K562 (cell line): Measurements from ENCODE around the gene VWA7. TPM values are rescaled to one million over a fixed set of nuclear protein-coding genes. Genes with fewer than 3 reads are reported as not detected.
A peak's percentile ranks its signal among the peaks of the same experiment; 100 is the strongest.

Source experiments
- CBFB ChIP-seq: sonication (generic); formaldehyde crosslinking; IDR thresholded peaks from 2 replicates; pipeline ENCODE4 v1.4.0; 2020; ENCODE audit warnings: mild to moderate bottlenecking, missing genetic modification reagents
- CCNT2 ChIP-seq: IDR thresholded peaks from 2 replicates; pipeline ENCODE4 v1.6.1; 2011; ENCODE audit warnings: borderline replicate concordance, low read depth, mild to moderate bottlenecking, moderate library complexity, mixed read lengths, low read length; ENCODE audit not compliant: insufficient read length; ENCODE audit errors: extremely low read depth
- CEBPG ChIP-seq, 3 experiments: fragments of 200-800 bp in 1 of 3; sonication (Bioruptor generic) in 1 of 3; sonication (generic) in 1 of 3; formaldehyde crosslinking in 1 of 3; IDR thresholded peaks in 2 of 3; conservative IDR thresholded peaks in 1 of 3; 2 replicates each; pipeline versions ENCODE4 v1.6.1 to v1.8.0; 2016 to 2022; ENCODE audit warnings: missing compliant biosample characterization in 2 of 3, missing genetic modification characterization in 2 of 3, mild to moderate bottlenecking in 1 of 3, missing genetic modification reagents in 1 of 3
- ERF ChIP-seq: fragments of 450-650 bp; formaldehyde crosslinking; IDR thresholded peaks from 2 replicates; pipeline ENCODE4 v1.4.0; 2020; ENCODE audit warnings: mild to moderate bottlenecking, mixed read lengths
- FOXA3 ChIP-seq, 2 experiments: fragments of 450-650 bp in 1 of 2; sonication (generic) in 1 of 2; formaldehyde crosslinking; IDR thresholded peaks in 1 of 2; conservative IDR thresholded peaks in 1 of 2; 2 replicates each; pipeline versions ENCODE4 v1.4.0 to v1.8.0; 2020 to 2022; ENCODE audit warnings: mild to moderate bottlenecking in 2 of 2, missing genetic modification reagents in 1 of 2
- HNRNPH1 ChIP-seq: fragments of 200-400 bp; formaldehyde crosslinking; optimal IDR thresholded peaks from 2 replicates; pipeline ENCODE3; 2017; ENCODE audit warnings: low read depth, mild to moderate bottlenecking, low read length, moderate library complexity
- HNRNPLL ChIP-seq: fragments of 200-400 bp; formaldehyde crosslinking; IDR thresholded peaks from 2 replicates; pipeline ENCODE4 v1.6.1; 2017; ENCODE audit warnings: low read length, low read depth, mild to moderate bottlenecking; ENCODE audit not compliant: poor library complexity, severe bottlenecking
- KLF10 ChIP-seq: fragments of 250-450 bp; sonication (Bioruptor Pico); IDR thresholded peaks from 2 replicates; pipeline ENCODE4 v1.6.1; 2021; ENCODE audit warnings: matching md5 sums
- MXI1 ChIP-seq: IDR thresholded peaks from 2 replicates; pipeline ENCODE4 v1.6.1; 2011; ENCODE audit warnings: low read depth, mild to moderate bottlenecking, improper control_type of control experiment, low read length
- RFX7 ChIP-seq: fragments of 250-450 bp; sonication (Bioruptor Pico); IDR thresholded peaks from 2 replicates; pipeline ENCODE4 v1.5.1; 2021; ENCODE audit warnings: mild to moderate bottlenecking
- SMAD4 ChIP-seq: fragments of 250-450 bp; sonication (Bioruptor Pico); conservative IDR thresholded peaks from 2 replicates; pipeline ENCODE4 v1.8.0; 2021; ENCODE audit warnings: inconsistent platforms, mild to moderate bottlenecking, moderate library complexity
- SP2 ChIP-seq: IDR thresholded peaks from 2 replicates; pipeline ENCODE4 v1.6.1; 2011; ENCODE audit warnings: mild to moderate bottlenecking, low read depth, low read length, moderate library complexity; ENCODE audit not compliant: poor library complexity, severe bottlenecking; ENCODE audit errors: extremely low read depth
- TCF7L2 ChIP-seq: fragments of 150-350 bp; IDR thresholded peaks from 2 replicates; pipeline ENCODE4 v1.6.1; 2016; ENCODE audit warnings: low read depth, mild to moderate bottlenecking, low read length, moderate library complexity
- TEAD1 ChIP-seq, 2 experiments: fragments of 450-650 bp in 1 of 2; sonication (generic) in 1 of 2; formaldehyde crosslinking; IDR thresholded peaks; 2 replicates each; pipeline versions ENCODE4 v1.4.0 to v1.8.0; 2020 to 2022; ENCODE audit warnings: mild to moderate bottlenecking in 2 of 2, missing genetic modification reagents in 1 of 2
- ZNF3 ChIP-seq: fragments of 250-450 bp; sonication (Bioruptor Pico); IDR thresholded peaks from 2 replicates; pipeline ENCODE4 v1.5.0; 2021; ENCODE audit warnings: mild to moderate bottlenecking, moderate library complexity
- polyA plus RNA-seq, 8 experiments: library from polyadenylated mRNA; depleted of rRNA in 4 of 8; stranded (reverse) in 5 of 8; unstranded in 3 of 8; fragments of >200 nt; fragmentation: Nextera tagmentation in 2 of 8; fragmentation: Illumina TruSeq in 1 of 8; extraction: Ambion mirVana in 2 of 8; extraction: Trizol in 1 of 8; gene quantifications; 2 replicates each; pipeline versions ENCODE4 v1.2.1 to v1.2.3, GENCODE V29; 2011 to 2014; ENCODE audit warnings: inconsistent platforms in 1 of 8, missing spikeins in 1 of 8
- total RNA-seq, 7 experiments: library from RNA; depleted of rRNA in 6 of 7; stranded (reverse); fragments of >200 nt in 6 of 7; fragmentation: Illumina TruSeq in 2 of 7; extraction: Trizol in 2 of 7; gene quantifications; 2 replicates each; pipeline versions ENCODE4 v1.2.1 to v1.2.3, GENCODE V29; 2011 to 2021; ENCODE audit warnings: low replicate concordance in 1 of 7
- TF ChIP-seq, protein P1 (sequence below): sonication (generic); formaldehyde crosslinking; IDR thresholded peaks from 2 replicates; pipeline ENCODE4 v1.8.1; 2023; ENCODE audit warnings: mild to moderate bottlenecking, missing genetic modification reagents
- TF ChIP-seq, protein P2 (sequence below): fragments of 250-450 bp; sonication (Bioruptor Pico); IDR thresholded peaks from 2 replicates; pipeline ENCODE4 v1.5.0; 2021
- TF ChIP-seq, protein P3 (sequence below), 2 experiments: fragments of 150-350 bp in 1 of 2; IDR thresholded peaks; 2 replicates each; pipeline ENCODE4 v1.6.1; 2012 to 2016; ENCODE audit warnings: low read depth in 2 of 2, low read length in 2 of 2, mild to moderate bottlenecking in 1 of 2, moderate library complexity in 1 of 2

VWA7 gene
- total and polyA plus RNA-seq, 9 of the 15 experiments (the other 6 are each of a cell fraction or from before 2014, with no cell fraction given): 0.18 to 2.9 (median 0.95) TPM

DNA sequence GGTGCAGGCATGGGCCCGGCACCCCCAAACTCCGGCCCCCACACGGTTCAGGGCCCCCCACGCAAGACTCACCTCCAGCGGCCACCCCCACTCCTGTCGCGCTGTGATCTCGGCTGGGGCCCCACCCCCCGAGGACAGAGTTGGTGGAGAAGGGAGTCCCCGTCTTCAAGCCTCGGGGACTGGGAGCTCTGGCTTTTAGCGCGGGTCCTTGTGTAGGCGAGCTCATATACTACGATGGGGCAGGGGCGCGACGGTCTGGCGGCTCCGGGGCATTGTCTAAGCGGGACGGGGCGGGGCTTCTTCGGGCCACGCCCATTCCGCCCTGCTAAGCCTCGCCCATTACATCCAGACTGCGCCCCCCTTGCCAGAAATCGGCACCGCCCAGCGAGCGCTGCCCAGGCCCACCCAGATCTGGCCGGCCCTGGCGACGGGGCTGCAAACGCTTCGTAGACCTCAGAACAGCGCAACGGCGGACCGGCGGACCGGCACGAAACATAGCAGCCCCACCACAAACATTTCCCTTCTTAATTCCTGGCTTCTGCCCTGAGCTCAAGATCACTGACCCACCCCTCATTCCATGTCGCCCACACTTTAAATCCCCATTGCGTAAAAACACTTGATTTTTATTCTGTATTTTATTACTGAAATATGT is 47.0 kb downstream of the VWA7 start (continued):
- TF ChIP-seq, protein P1, sequence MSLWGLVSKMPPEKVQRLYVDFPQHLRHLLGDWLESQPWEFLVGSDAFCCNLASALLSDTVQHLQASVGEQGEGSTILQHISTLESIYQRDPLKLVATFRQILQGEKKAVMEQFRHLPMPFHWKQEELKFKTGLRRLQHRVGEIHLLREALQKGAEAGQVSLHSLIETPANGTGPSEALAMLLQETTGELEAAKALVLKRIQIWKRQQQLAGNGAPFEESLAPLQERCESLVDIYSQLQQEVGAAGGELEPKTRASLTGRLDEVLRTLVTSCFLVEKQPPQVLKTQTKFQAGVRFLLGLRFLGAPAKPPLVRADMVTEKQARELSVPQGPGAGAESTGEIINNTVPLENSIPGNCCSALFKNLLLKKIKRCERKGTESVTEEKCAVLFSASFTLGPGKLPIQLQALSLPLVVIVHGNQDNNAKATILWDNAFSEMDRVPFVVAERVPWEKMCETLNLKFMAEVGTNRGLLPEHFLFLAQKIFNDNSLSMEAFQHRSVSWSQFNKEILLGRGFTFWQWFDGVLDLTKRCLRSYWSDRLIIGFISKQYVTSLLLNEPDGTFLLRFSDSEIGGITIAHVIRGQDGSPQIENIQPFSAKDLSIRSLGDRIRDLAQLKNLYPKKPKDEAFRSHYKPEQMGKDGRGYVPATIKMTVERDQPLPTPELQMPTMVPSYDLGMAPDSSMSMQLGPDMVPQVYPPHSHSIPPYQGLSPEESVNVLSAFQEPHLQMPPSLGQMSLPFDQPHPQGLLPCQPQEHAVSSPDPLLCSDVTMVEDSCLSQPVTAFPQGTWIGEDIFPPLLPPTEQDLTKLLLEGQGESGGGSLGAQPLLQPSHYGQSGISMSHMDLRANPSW: peak; percentile 63
- no peak for TF ChIP-seq CBFB (CRISPR knock-in tag)
- peak; percentile 29 for TF ChIP-seq HNRNPLL
- peak; percentile 90 for TF ChIP-seq RFX7 (CRISPR knock-in tag)
- TF ChIP-seq CCNT2: no peak
- TF ChIP-seq, protein P2, sequence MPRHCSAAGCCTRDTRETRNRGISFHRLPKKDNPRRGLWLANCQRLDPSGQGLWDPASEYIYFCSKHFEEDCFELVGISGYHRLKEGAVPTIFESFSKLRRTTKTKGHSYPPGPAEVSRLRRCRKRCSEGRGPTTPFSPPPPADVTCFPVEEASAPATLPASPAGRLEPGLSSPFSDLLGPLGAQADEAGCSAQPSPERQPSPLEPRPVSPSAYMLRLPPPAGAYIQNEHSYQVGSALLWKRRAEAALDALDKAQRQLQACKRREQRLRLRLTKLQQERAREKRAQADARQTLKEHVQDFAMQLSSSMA (CRISPR knock-in tag): peak; percentile 97
- peak in 1 of 2 experiments; percentile 75; a peak in 2 of 4 replicates for TF ChIP-seq FOXA3 (CRISPR knock-in tag; conservative IDR thresholded peaks at IDR 0.05 in 1 of 2, IDR thresholded peaks at IDR 0.05 in 1 of 2)
- peak in 1 of 2 experiments; percentile 94; a peak in 3 of 4 replicates for TF ChIP-seq TEAD1 (CRISPR knock-in tag; IDR thresholded peaks at IDR 0.05)
- TF ChIP-seq HNRNPH1: no peak
- TF ChIP-seq KLF10: peak; percentile 95
- peak; percentile 98 for TF ChIP-seq ZNF3 (CRISPR knock-in tag)
- 0 out of 2 replicates have a peak, but pooled peaks have one; percentile 54 for TF ChIP-seq CEBPG (CRISPR knock-in tag; IDR thresholded peaks at IDR 0.05)
- no peak for TF ChIP-seq CEBPG (tag; conservative IDR thresholded peaks at IDR 0.05 in 1 of 2, IDR thresholded peaks at IDR 0.05 in 1 of 2)
- TF ChIP-seq, protein P3, sequence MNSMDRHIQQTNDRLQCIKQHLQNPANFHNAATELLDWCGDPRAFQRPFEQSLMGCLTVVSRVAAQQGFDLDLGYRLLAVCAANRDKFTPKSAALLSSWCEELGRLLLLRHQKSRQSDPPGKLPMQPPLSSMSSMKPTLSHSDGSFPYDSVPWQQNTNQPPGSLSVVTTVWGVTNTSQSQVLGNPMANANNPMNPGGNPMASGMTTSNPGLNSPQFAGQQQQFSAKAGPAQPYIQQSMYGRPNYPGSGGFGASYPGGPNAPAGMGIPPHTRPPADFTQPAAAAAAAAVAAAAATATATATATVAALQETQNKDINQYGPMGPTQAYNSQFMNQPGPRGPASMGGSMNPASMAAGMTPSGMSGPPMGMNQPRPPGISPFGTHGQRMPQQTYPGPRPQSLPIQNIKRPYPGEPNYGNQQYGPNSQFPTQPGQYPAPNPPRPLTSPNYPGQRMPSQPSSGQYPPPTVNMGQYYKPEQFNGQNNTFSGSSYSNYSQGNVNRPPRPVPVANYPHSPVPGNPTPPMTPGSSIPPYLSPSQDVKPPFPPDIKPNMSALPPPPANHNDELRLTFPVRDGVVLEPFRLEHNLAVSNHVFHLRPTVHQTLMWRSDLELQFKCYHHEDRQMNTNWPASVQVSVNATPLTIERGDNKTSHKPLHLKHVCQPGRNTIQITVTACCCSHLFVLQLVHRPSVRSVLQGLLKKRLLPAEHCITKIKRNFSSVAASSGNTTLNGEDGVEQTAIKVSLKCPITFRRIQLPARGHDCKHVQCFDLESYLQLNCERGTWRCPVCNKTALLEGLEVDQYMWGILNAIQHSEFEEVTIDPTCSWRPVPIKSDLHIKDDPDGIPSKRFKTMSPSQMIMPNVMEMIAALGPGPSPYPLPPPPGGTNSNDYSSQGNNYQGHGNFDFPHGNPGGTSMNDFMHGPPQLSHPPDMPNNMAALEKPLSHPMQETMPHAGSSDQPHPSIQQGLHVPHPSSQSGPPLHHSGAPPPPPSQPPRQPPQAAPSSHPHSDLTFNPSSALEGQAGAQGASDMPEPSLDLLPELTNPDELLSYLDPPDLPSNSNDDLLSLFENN (IDR thresholded peaks at IDR 0.05; ENCODE audit: low read depth in 2 of 2, low read length in 2 of 2): peak in 1 of 2 experiments; percentile 74; a peak in 2 of 4 replicates
- peak; percentile 16 for TF ChIP-seq SP2
- no peak for TF ChIP-seq MXI1
- peak; percentile 56; the same call in 1 of the 2 replicates for TF ChIP-seq TCF7L2
- TF ChIP-seq ERF (CRISPR knock-in tag): peak; percentile 100
- peak; percentile 80 for TF ChIP-seq SMAD4
